A549 (cell line): ENCODE measurements around the gene AMIGO2.

ENCODE experiments used
- CTCF ChIP-seq: fragments of >200 bp; sonication (Bioruptor Twin); formaldehyde crosslinking; IDR thresholded peaks from 3 replicates; pipeline ENCODE4 v1.5.1; 2016
- HOXA7 ChIP-seq: fragments of 250-450 bp; sonication (Bioruptor Pico); IDR thresholded peaks from 2 replicates; pipeline ENCODE4 v1.5.0; 2020; ENCODE audit warnings: mild to moderate bottlenecking, moderate library complexity
- KDM1A ChIP-seq: fragments of 200-600 bp; sonication (generic); IDR thresholded peaks from 2 replicates; pipeline ENCODE4 v1.6.1; 2016; ENCODE audit warnings: low read depth, mild to moderate bottlenecking
- POLR2A ChIP-seq: IDR thresholded peaks from 2 replicates; pipeline ENCODE4 v1.6.1; 2012; ENCODE audit warnings: mild to moderate bottlenecking, low read length
- REST ChIP-seq: fragments of 200-600 bp; sonication (generic); IDR thresholded peaks from 2 replicates; pipeline ENCODE4 v1.6.1; 2016; ENCODE audit warnings: antibody characterized with exemption, mild to moderate bottlenecking, moderate library complexity
- RFX5 ChIP-seq: fragments of 450-650 bp; IDR thresholded peaks from 2 replicates; pipeline ENCODE4 v1.7.1; 2014; ENCODE audit warnings: antibody characterized with exemption, mild to moderate bottlenecking, moderate library complexity
- SMC3 ChIP-seq: fragments of >200 bp; sonication (Bioruptor Twin); formaldehyde crosslinking; IDR thresholded peaks from 3 replicates; pipeline ENCODE4 v1.6.1; 2018; ENCODE audit warnings: inconsistent platforms
- TF ChIP-seq, protein P1 (sequence below): IDR thresholded peaks from 2 replicates; pipeline ENCODE4 v1.6.1; 2012

DNA sequence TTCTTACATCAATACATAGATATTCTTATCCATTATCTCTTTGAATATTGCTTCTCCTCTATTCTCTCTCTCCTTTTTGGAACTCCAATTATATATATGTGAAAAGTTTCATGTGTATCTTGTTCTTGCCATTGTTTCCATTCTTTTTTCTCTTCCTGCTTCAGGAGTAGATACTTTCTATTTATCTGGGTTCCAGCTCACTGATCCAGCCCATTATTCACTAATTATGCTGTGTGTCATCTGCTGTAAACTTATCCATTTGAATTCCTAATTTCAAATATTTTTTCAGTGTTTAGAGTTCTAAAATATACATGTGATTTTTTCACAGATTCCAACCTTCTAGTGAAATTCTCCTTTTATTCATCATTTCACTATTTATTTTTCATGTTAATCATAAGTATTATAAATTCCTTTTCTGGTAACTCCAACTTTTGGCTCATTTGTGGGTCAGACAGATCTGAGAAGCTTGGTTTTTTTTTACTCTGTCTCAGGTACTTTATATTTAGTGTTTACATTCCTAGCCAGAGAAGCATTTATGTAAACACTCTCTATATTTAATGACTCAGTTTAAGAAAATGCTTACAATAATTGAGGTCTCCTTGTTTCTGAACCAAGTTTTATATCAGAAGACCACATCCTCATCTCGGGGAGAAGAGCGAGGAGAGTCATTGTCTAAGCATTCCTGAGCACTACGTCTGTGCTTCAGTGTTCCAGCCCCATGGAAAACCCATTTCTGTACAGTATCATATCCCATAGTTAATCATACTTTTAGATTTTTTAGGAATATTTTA is 15.9 kb upstream of the AMIGO2 start:
- TF ChIP-seq HOXA7 (CRISPR knock-in tag) (no peak), CTCF (no peak), RFX5 (no peak), SMC3 (peak; percentile 54; the same call in 2 of the 3 replicates), REST (no peak), POLR2A (no peak), KDM1A (no peak)
- TF ChIP-seq, protein P1, sequence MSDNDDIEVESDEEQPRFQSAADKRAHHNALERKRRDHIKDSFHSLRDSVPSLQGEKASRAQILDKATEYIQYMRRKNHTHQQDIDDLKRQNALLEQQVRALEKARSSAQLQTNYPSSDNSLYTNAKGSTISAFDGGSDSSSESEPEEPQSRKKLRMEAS = peak; percentile 86
